Pulmonary artery endothelial cell (primary cell): Measurements from ENCODE around the gene SPAST. TPM values are rescaled to one million over a fixed set of nuclear protein-coding genes. Genes with fewer than 3 reads are reported as not detected.
A peak's percentile ranks its signal among the peaks of the same experiment; 100 is the strongest.
"Not testable (repeated sequence)": the region's sequence is repeated elsewhere in the genome, so short reads cannot be mapped to it uniquely, and the experiment has no call there.

Source experiments
- DNase-seq: peaks from one replicate; pipeline ENCODE4 v3.0.0-alpha.2; 2011; ENCODE audit warnings: low read depth, low spot score
- total RNA-seq: library from RNA; depleted of rRNA; stranded (reverse); fragments of >200 nt; gene quantifications from 2 replicates; pipeline ENCODE4 v1.2.3, GENCODE V29; 2014

The SPAST gene
- total RNA-seq, 1 donor from 2014 or later, result 28.3 TPM

DNA sequence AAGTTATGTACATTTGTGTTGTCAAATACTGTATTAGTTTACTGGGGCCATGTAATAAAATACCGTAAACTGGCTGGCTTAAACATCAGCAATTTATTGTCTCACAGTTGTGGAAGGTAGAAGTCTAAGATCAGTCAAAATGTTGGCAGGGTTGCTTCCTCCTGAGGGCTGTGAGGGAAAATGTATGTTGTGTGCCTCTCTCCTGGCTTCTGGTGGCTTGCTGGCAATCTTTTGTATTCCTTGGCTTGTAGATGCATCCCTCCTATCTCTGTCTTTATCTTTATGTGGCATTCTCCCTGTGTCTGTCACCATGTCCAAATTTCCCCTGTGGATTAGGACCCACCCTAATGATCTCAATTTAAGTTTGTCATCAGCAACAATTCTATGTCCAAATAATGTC is 65.3 kb downstream of the SPAST start:
- no peak for DNase-seq

DNA sequence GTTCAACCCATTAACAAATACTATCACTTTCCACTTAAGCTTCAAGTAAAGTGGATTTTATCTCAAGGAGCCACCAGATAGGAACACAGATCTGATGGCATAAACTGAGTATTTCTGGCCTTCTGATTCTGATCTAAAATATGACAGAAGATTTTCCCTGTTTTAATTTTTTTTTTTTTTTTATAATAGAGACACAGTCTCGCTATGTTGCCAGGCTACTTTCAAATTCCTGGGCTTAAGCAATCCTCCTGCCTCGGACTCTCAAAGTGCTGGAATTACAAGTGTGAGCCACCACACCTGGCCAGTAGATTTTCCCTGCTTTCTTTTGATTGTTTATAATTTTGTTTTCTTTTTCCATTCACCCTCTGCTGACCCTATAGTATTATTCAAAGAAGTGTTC is 65.7 kb downstream of the SPAST start:
- no peak for DNase-seq

DNA sequence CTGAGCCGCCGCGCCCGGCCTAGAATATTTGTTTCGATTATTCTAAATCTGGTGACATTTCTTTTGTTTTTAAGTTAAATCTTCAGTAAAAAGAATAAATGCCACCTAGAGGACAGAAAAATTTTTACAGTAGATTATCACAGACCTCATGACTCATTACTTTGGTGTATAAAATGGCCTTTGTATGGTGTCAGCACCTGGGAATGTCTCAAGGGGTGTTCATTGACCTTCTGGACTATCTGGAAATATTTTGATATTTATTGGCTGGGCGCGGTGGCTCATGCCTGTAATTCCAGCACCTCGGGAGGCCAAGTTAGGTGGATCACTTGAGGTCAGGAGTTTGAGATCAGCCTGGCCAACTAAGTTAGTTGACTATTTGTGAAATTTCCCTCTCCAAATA is 72.1 kb downstream of the SPAST start:
- DNase-seq, result peak; percentile 15

DNA sequence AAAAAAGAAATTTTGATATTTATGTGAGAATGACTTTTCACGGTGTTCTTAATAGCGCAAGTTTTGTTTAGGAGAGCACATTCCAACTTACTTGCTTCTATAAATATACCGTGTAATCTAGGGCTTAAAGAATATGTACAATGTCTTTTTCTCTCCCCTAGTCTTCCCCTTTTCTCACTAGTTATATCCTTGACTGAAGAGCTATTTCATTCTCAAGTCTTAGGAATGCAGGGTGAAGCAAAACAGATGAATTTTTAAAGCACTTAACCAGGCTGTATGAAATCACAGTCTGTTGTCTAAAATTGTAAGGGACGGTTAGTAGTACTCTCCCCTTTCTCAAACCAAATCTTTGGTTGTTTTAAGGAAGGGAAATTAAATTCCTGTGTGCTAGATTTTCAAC is 72.7 kb downstream of the SPAST start:
- DNase-seq, result no peak

DNA sequence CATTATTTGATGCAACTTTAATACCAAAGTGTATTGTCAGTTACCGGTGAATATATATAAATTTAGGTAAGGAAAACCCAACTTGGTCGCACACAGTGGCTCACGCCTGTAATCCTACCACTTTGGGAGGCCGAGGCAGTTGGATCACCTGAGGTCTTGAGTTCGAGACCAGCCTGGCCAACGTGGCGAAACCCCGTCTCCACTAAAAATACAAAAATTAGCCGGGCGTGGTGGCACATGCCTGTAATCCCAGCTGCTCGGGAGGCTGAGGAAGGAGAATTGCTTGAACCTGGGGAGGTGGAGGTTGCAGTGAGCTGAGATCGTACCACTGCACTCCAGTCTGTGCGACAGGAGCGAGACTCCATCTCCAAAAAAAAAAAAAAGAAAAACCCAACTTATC is 88.2 kb downstream of the SPAST start:
- DNase-seq, result not testable (repeated sequence)

DNA sequence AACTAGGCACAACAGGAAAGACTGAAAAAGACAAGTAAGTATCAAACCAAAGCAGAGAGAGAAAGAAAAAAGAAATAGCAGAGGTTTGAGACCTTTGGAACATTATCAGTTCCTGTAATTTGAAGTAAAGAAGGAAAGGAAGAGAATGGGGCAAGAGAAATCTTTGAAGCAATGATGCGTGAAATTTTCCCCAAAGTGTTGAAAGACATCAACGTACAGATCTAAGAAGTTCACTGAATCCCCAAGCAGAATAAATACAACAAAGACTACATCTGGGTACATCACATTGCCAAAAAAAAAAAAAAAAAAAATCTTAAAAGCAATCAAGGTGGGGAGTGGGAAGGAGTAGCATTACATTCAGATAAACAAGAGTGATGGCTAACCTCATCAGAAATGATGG is 96.3 kb downstream of the SPAST start:
- DNase-seq, result no peak

DNA sequence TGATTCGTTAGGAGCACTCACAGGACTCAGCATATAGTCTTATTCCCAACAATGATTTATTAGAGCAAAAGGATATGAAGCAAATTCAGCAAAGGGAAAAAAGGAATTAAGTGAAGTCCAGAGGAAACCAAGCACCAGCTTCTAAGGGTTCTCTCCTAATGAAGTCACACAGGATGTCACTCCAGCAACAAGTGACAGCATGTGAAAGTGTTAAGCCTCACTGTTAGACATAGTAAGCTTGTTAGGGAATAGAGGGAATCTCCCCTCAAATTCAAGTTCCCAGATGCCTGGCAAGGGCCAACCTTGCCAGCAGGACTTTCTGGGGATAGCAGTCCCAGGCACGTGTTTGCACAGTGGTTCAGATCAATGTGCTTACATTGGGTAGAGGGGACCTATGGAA is 97.9 kb downstream of the SPAST start:
- no peak for DNase-seq

DNA sequence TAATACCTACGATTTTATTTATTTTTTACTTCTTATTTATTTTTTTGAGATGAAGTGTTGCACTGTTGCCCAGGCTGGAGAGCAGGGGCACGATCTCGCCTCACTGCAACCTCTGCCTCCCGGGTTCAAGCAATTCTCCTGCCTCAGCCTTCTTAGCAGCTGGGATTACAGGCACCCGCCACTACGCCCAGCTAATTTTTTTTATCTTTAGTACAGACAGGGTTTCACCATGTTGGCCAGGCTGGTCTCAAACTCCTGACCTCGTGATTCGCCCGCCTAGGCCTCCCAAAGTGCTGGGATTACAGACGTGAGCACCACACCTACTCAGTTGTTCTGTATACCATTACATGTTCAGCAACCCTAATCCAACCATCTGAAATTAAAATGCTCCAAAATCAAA is 100.9 kb downstream of the SPAST start:
- not testable (repeated sequence) for DNase-seq

DNA sequence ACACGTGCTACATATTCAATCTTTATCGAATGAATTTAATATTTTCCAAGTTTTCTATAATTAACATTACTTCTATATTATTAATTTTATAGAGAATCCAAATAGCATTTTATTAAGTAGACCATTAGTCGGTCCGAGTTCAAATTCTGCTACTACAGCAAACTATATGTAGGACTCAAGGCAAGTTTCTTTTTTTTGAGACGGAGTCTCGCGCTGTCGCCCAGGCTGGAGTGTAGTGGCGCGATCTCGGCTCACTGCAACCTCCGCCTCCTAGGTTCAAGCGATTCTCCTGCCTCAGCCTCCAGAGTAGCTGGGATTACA is 101.6 kb downstream of the SPAST start:
- DNase-seq, result not testable (repeated sequence)

DNA sequence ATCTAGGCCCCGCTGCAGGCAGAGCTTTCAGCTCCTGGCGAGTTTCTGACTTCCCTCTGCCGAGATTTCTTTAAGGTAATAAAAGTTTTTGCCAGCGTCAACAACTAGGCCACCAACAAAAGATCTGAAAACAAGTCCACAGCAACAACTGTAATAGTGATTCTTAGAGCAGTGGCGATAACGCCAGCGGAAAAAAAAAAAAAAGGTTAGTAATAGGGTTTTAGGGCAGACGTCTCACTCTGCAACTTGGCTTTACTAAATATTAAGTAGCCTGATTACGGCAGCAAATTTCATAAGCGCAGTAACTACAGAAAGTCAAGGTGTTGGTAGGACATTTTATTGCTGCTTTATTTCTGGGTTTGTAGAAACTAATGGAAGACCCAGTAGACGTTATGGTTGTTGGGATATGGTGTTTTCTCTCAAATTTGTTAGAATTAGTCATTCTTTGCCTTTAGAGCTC is 102.8 kb downstream of the SPAST start:
- DNase-seq, result no peak

DNA sequence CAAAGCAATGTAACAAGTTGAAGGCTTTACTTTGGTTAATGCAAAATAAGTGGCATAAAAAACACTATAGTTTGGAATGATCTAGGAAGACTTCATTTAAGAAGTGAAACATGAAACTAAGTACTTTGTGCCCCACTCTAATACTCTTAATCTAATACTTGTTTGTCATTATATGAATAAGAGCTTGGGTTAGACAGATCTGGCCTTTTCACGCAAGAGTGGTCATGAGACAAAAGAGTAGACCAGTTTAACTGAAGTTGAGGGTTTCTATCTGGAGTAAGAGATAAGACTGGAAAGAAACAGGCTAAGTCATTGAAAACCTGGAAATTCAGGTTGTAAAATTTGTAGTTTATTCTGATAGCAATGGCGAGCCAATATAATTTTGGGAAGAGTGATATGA is 105.2 kb downstream of the SPAST start:
- no peak for DNase-seq

DNA sequence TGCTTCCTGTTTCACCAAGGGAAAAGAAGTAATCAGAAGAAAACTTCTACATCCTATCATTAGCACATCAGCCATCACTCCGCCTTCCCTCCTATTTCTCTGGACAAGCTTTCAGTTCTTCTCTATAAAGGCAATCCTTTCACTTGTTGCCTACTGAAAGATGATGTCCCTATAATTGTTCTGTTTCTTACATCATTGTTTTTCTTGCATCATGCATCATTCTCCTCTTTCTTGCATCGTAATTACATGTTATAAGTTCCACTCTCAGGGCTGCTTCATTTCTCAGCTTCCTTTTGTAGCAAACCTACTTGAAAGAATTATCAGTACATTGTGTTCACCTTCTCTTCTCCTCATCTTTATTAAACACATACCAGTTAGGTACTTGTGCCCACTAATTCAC is 109.5 kb downstream of the SPAST start:
- no peak for DNase-seq

DNA sequence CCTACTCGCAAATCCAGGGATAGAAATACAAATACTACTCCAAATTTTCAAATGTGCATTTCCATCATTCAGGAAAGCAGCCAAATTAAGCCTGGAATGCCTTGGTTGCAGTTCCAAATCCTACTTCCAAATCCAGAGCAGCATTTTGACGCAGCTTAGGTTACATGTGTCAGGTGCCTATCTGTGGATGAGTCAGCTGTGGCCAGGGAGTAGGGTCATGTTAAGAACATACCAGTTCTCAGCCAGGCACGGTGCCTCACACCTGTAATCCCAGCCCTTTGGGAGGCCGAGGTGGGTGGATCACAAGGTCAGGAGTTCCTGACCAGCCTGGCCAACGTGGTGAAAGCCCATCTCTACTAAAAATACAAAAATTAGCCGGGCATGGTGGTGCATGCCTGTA is 119.3 kb downstream of the SPAST start:
- no peak for DNase-seq

DNA sequence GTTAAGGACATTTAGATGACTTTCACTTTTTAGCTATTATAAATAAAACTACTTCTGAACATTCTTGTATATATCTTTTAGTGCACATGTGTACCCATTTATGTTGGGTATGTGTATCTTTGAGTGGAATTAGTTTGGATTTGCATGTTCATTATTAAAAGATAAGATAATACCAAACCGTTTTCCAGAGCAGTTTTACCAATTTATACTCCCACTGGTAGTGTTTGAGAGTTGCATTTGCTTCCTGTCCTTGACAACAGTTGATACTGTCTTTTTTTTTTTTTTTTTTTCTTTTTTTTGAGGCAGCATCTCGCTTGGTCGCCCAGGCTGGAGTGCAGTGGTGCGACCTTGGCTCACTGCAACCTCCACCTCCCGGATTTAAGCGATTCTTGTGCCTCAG is 125.7 kb downstream of the SPAST start:
- no peak for DNase-seq

DNA sequence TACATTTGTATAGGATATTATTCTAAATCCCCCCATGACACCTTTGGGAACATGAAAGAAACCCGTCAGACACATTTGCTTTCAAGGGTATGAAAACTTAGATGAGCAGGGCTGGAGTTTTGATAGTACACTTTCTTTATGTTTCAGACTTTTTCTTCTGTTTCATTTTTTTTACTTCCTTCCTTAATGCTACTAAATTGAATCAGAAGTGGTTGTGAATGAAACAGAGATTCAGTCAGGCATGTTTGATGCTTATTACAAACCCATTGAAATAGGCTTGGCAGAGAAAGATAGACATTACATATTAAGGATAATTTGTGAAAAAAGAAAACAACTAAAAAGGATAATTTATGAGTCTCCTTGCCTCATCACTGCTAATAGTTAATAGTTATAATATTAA is 129.1 kb downstream of the SPAST start:
- no peak for DNase-seq

DNA sequence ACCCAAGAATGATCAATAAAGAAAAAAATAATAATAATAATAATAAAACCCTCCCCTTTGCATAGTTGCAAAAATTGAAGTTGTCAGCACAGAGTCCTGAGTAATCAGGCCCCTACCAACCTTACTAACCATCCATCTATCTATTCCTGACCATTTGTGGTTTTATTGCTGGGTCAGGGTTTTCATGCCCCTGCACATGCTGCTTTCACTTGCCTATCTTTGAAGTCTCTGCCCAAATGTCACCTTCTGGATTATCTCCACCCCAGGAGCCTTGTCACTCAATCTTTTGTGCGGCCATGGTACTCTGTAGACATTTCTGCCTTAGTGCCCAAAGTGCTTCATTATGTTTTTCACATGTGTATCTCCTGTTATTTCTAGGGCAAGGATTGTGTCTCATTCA is 137.5 kb downstream of the SPAST start:
- DNase-seq, result no peak

DNA sequence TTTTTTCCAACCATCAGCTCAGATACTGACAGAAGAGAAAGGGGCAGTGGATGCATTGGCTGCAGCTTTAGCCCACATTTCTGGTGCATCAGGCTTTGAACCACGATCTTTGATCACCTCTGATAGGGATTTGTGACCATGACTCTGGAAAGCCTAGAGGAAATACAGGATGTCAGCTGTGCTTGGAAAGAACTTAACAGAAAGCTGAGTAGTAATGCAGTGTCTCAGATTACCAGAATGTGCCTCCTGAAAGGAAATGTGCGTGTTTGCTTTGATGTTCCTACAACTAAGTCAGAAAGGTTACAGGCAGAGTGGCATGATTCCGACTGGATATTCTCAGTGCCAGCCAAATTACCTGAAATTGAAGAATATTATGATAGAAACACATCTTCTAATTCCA is 140.1 kb downstream of the SPAST start:
- not testable (repeated sequence) for DNase-seq

Other genes with a start within 250 kb of the SPAST start
- gene MEMO1, start 52.5 kb upstream of the SPAST start, total RNA-seq, result 48.8 and 52.7 TPM in 2 replicates
- gene DPY30, start 23.8 kb upstream of the SPAST start, total RNA-seq, result 75.5 and 98.2 TPM in 2 replicates
- 18.1 and 24.5 TPM in 2 replicates for gene SLC30A6, start 102.3 kb downstream of the SPAST start, total RNA-seq
- not detected in 2 replicates for gene NLRC4, start 201.3 kb downstream of the SPAST start, total RNA-seq
- gene YIPF4, start 214.3 kb downstream of the SPAST start, total RNA-seq, result 11.1 and 21.9 TPM in 2 replicates